OCI-LY1 (cell line): ENCODE results near the gene MTAP.

Source experiments
- H2AFZ ChIP-seq: fragments of 200-600 bp; sonication (generic), shearing (Covaris generic); 2 replicates; pipeline ENCODE4 v1.6.0; 2014; ENCODE audit warnings: antibody characterized with exemption, mild to moderate bottlenecking, low read length
- H3F3A ChIP-seq: fragments of 200-600 bp; sonication (generic), shearing (Covaris generic); 2 replicates; pipeline ENCODE4 v1.6.0; 2014; ENCODE audit warnings: mild to moderate bottlenecking, antibody characterized with exemption, low read length, moderate library complexity; ENCODE audit not compliant: insufficient read depth
- H3K27ac ChIP-seq: fragments of 200-600 bp; sonication (generic); 2 replicates; pipeline ENCODE4 v1.5.1; 2014; ENCODE audit warnings: low read length, mixed run types, mild to moderate bottlenecking, low read depth; ENCODE audit not compliant: poor library complexity, severe bottlenecking
- H3K27me3 ChIP-seq: fragments of 200-600 bp; sonication (generic); 2 replicates; pipeline ENCODE4 v1.6.0; 2014; ENCODE audit warnings: antibody characterized with exemption, mild to moderate bottlenecking, low read length, moderate library complexity; ENCODE audit not compliant: insufficient read depth
- H3K36me3 ChIP-seq: fragments of 200-600 bp; sonication (generic); 2 replicates; pipeline ENCODE4 v1.6.1; 2014; ENCODE audit warnings: mild to moderate bottlenecking, antibody characterized with exemption, low read length, moderate library complexity, mixed read lengths; ENCODE audit not compliant: insufficient read depth
- H3K4me1 ChIP-seq: fragments of 200-600 bp; sonication (generic); 2 replicates; pipeline ENCODE4 v1.5.1; 2014; ENCODE audit warnings: mild to moderate bottlenecking, low read length, moderate library complexity; ENCODE audit not compliant: insufficient read depth, severe bottlenecking
- H3K4me2 ChIP-seq: fragments of 200-600 bp; sonication (generic), shearing (Covaris generic); 2 replicates; pipeline ENCODE4 v1.6.1; 2014; ENCODE audit warnings: low read length
- H3K4me3 ChIP-seq: fragments of 200-600 bp; sonication (generic); 2 replicates; pipeline ENCODE4 v1.5.1; 2014; ENCODE audit warnings: low read length, low read depth, mild to moderate bottlenecking, mixed read lengths; ENCODE audit not compliant: poor library complexity, severe bottlenecking
- H3K79me2 ChIP-seq: fragments of 200-600 bp; shearing (Covaris generic); 2 replicates; pipeline ENCODE4 v1.6.1; 2016; ENCODE audit warnings: mixed run types, low read length, mixed read lengths; ENCODE audit not compliant: insufficient read depth
- H3K9ac ChIP-seq: fragments of 200-600 bp; sonication (generic), shearing (Covaris generic); 2 replicates; pipeline ENCODE4 v1.6.1; 2014; ENCODE audit warnings: mild to moderate bottlenecking, low read length, mixed read lengths
- H3K9me2 ChIP-seq: fragments of 200-600 bp; sonication (generic), shearing (Covaris generic); 2 replicates; pipeline ENCODE4 v1.6.1; 2014; ENCODE audit warnings: low read depth, mild to moderate bottlenecking, low read length, mixed read lengths
- H3K9me3 ChIP-seq: fragments of 200-600 bp; shearing (Covaris generic); 2 replicates; pipeline ENCODE4 v1.6.1; 2014; ENCODE audit warnings: low read length, mixed read lengths
- H4K20me1 ChIP-seq: fragments of 200-600 bp; sonication (generic), shearing (Covaris generic); 2 replicates; pipeline ENCODE4 v1.6.0; 2016; ENCODE audit warnings: mild to moderate bottlenecking, low read length; ENCODE audit not compliant: insufficient read depth
- CTCF ChIP-seq: fragments of 200-600 bp; sonication (generic), shearing (Covaris generic); IDR thresholded peaks from 2 replicates; pipeline ENCODE4 v1.5.1; 2017; ENCODE audit warnings: mild to moderate bottlenecking, antibody characterized with exemption, low read length, moderate library complexity, mixed read lengths
- EZH2 ChIP-seq: fragments of 200-600 bp; sonication (generic), shearing (Covaris generic); IDR thresholded peaks from 2 replicates; pipeline ENCODE4 v1.8.0; 2017; ENCODE audit warnings: borderline replicate concordance, mixed run types, mild to moderate bottlenecking, antibody characterized with exemption, low read length, moderate library complexity, mixed read lengths

MTAP gene

GRCh38 chr9:21758540-21758939 is 43.9 kb upstream of the MTAP start:
- no peak overlapping the region for H2AFZ ChIP-seq
- H3K79me2 ChIP-seq: no peaks in the 10 kb centered on the region

GRCh38 chr9:21761309-21761901 is 41.0 kb upstream of the MTAP start:
- H3K9me3 ChIP-seq: no peaks in the 10 kb centered on the region
- H3K27me3 ChIP-seq: no peaks in the 10 kb centered on the region
- H3K4me3 ChIP-seq: no peak overlapping the region
- no peak for TF ChIP-seq EZH2
- TF ChIP-seq CTCF: no peak
- H3K79me2 ChIP-seq: no peaks in the 10 kb centered on the region
- no peak overlapping the region for H3K4me2 ChIP-seq
- no peaks in the 10 kb centered on the region for H3K36me3 ChIP-seq
- H4K20me1 ChIP-seq: no peaks in the 10 kb centered on the region
- H3K9me2 ChIP-seq: no peaks in the 10 kb centered on the region
- H2AFZ ChIP-seq: no peak overlapping the region
- H3K4me1 ChIP-seq: no peaks in the 10 kb centered on the region
- no peak overlapping the region for H3K27ac ChIP-seq
- H3K9ac ChIP-seq: no peak overlapping the region
- no peaks in the 10 kb centered on the region for H3F3A ChIP-seq

More at GRCh38 chr9:21758540-21758939, 43.9 kb upstream of the MTAP start:
- Histone ChIP-seq H3K27ac (no peak overlapping the region), H3F3A (no peaks in the 10 kb centered on the region), H3K4me3 (no peak overlapping the region), H3K4me2 (no peak overlapping the region), H4K20me1 (no peaks in the 10 kb centered on the region), H3K9me2 (no peaks in the 10 kb centered on the region), H3K36me3 (no peaks in the 10 kb centered on the region), H3K9me3 (no peaks in the 10 kb centered on the region), H3K4me1 (no peaks in the 10 kb centered on the region), H3K27me3 (no peaks in the 10 kb centered on the region), H3K9ac (no peak overlapping the region)
- TF ChIP-seq EZH2 (no peak), CTCF (no peak)

DNA sequence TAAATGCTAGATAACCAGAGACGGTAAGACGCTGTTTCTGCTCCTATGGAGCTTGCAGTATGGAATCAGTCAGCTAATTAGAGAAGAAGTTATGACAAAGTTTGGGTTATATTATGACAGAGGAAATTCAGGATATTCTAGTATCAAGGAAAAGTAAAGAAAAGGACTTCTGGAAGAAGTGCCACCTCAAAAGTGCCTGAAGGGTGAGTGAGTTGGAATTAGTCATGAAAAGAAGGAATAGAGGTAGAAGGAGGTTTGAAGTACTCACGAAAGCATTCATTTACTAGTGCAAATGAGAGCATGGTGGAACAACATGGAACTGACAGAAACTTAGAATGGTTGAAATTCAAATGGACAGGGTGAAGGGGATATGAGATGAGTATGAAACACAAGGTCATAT is 40.4 kb upstream of the MTAP start:
- Histone ChIP-seq H3F3A (no peaks in the 10 kb centered on the region), H3K4me2 (no peak overlapping the region), H3K4me1 (no peaks in the 10 kb centered on the region), H3K9me2 (no peaks in the 10 kb centered on the region), H3K4me3 (no peak overlapping the region), H3K9me3 (no peaks in the 10 kb centered on the region), H3K79me2 (no peaks in the 10 kb centered on the region), H3K9ac (no peak overlapping the region), H4K20me1 (no peaks in the 10 kb centered on the region), H3K36me3 (no peaks in the 10 kb centered on the region), H3K27me3 (no peaks in the 10 kb centered on the region), H2AFZ (no peak overlapping the region), H3K27ac (no peak overlapping the region)
- TF ChIP-seq CTCF (no peak), EZH2 (no peak)
